LHCN-M2 (cell line): Measurements from ENCODE around the gene CREB1. TPM values are rescaled to one million over a fixed set of nuclear protein-coding genes. Genes with fewer than 3 reads are reported as not detected.

ENCODE experiments used
- DNase-seq: peaks from one replicate; pipeline ENCODE4 v3.0.0-alpha.2; 2012; ENCODE audit warnings: low read depth
- total RNA-seq: library from RNA; depleted of rRNA; stranded (reverse); fragments of >200 nt; gene quantifications from 2 replicates; pipeline ENCODE4 v1.2.3, GENCODE V29; 2014

CREB1 gene
- total RNA-seq, 1 experiment from 2014 or later = 37.2 TPM

- peak; percentile 91 for DNase-seq
Measured at GRCh38 chr2:207503234-207503633, 26.5 kb upstream of the CREB1 start.

GRCh38 chr2:207504513-207505170, 25.1 kb upstream of the CREB1 start:
- peak; percentile 71 for DNase-seq

- DNase-seq = peak; percentile 44
Measured at GRCh38 chr2:207505171-207505570, 24.6 kb upstream of the CREB1 start.

GRCh38 chr2:207505728-207506127, 24.0 kb upstream of the CREB1 start:
- DNase-seq = peak; percentile 93

GRCh38 chr2:207506426-207506825, 23.3 kb upstream of the CREB1 start:
- DNase-seq = no peak

GRCh38 chr2:207510148-207510547, 19.6 kb upstream of the CREB1 start:
- no peak for DNase-seq

- DNase-seq = peak; percentile 43
Measured at GRCh38 chr2:207511851-207512250, 17.9 kb upstream of the CREB1 start.

GRCh38 chr2:207512356-207512755, 17.4 kb upstream of the CREB1 start:
- DNase-seq = no peak

- DNase-seq = peak; percentile 98
Measured at GRCh38 chr2:207513551-207514257, 16.1 kb upstream of the CREB1 start.

- no peak for DNase-seq
Measured at GRCh38 chr2:207514451-207514850, 15.3 kb upstream of the CREB1 start.

- peak; percentile 24 for DNase-seq
Measured at GRCh38 chr2:207515671-207516070, 14.1 kb upstream of the CREB1 start.

GRCh38 chr2:207516206-207516605, 13.6 kb upstream of the CREB1 start:
- peak; percentile 36 for DNase-seq

GRCh38 chr2:207523005-207523404, 6.8 kb upstream of the CREB1 start:
- no peak for DNase-seq

- DNase-seq = no peak
Measured at GRCh38 chr2:207525296-207525695, 4.5 kb upstream of the CREB1 start.

- peak; percentile 44 for DNase-seq
Measured at GRCh38 chr2:207528980-207529329, 807 bp upstream of the CREB1 start.

GRCh38 chr2:207530160-207531031, 634 bp downstream of the CREB1 start:
- peak; percentile 55 for DNase-seq

GRCh38 chr2:207531032-207531952, 1.5 kb downstream of the CREB1 start:
- DNase-seq = no peak

GRCh38 chr2:207532676-207533075, 2.9 kb downstream of the CREB1 start:
- no peak for DNase-seq

- DNase-seq = no peak
Measured at GRCh38 chr2:207533461-207534008, 3.8 kb downstream of the CREB1 start.

- no peak for DNase-seq
Measured at GRCh38 chr2:207534417-207534816, 4.7 kb downstream of the CREB1 start.

- DNase-seq = no peak
Measured at GRCh38 chr2:207539470-207539869, 9.7 kb downstream of the CREB1 start.
